NK-92 (cell line): ENCODE data around the gene AP5S1.
"Not testable (repeated sequence)": the region's sequence is repeated elsewhere in the genome, so short reads cannot be mapped to it uniquely, and the experiment has no call there.

Experiments
- DNase-seq: peaks from one replicate; lab custom pipeline; 2025; ENCODE audit not compliant: unreplicated experiment; lab: John Stamatoyannopoulos, UW

The AP5S1 gene

GRCh38 chr20:3789201-3789600 is 31.1 kb upstream of the AP5S1 start:
- DNase-seq, result not testable (repeated sequence)

GRCh38 chr20:3794168-3794567 is 26.2 kb upstream of the AP5S1 start:
- not testable (repeated sequence) for DNase-seq

- no peak for DNase-seq
Observed at GRCh38 chr20:3794701-3795420, 25.5 kb upstream of the AP5S1 start.

GRCh38 chr20:3795511-3796468 is 24.6 kb upstream of the AP5S1 start, which contains the start of gene CDC25B:
Gene CDC25B (plus strand): TSS chr20:3796310. CDS start chr20:3796532, 222 bp downstream.
- peak; percentile 64 for DNase-seq

DNA sequence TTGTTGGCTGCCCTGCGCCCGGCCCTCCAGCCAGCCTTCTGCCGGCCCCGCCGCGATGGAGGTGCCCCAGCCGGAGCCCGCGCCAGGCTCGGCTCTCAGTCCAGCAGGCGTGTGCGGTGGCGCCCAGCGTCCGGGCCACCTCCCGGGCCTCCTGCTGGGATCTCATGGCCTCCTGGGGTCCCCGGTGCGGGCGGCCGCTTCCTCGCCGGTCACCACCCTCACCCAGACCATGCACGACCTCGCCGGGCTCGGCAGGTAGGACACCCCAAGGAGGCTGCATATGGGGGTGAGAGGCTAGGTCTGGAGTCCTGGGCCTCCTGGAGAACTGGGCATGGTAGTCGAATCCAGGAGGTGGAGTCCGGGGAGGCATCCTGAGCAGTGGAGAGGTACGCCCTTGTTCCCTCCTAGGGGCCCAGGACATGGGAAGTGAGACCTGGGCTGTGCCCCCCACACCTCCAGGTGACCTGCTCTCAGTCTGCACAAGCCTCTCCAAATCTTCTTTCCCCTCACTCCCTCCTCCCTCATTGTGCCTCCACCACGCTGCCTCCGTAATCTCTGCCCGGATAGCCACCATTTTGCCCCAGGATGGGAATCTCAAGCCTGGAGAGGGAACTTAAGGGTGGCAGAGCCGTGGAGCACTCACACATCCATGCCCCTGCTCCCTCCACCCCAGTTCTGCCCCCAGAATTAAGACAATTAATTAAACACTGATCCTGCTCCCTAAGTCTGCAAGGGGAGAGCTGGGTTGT is 23.7 kb upstream of the AP5S1 start:
- DNase-seq, result no peak

GRCh38 chr20:3797226-3797545 is 23.2 kb upstream of the AP5S1 start:
- no peak for DNase-seq

DNA sequence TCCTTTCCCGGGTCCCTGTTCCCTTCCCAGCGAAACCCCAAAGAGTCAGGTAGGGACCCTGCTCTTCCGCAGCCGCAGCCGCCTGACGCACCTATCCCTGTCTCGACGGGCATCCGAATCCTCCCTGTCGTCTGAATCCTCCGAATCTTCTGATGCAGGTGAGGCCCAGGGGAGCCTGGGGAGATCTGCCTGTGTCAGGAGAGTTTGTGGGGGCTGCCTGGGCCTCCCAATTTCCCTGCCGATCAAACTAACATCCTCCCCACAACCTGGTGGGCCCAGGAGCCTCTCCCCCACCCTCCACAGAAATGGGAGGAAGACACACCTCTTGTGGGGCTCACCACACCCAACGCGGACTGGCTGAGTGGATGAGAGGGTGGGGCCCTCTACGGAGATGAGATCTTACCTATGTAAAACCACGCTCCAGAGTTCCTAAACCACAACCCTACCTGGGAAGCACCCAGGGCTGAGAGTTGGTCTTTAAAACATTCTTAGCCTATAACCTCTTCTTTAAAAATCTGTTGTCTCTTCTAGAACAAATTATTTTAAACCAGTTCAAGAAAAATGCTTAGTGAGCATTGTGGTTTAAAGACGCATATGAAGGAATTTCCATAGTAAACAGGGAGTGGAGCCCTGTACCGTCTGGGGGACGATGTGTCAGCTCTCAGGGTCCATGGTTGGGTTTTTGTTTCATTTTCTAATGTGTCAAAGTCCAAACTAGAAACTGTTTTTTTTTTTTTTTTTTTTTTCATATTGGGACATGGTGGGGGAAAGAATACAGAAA is 22.6 kb upstream of the AP5S1 start:
- no peak for DNase-seq

- no peak for DNase-seq
Observed at GRCh38 chr20:3798373-3798768, 22.0 kb upstream of the AP5S1 start.

DNA sequence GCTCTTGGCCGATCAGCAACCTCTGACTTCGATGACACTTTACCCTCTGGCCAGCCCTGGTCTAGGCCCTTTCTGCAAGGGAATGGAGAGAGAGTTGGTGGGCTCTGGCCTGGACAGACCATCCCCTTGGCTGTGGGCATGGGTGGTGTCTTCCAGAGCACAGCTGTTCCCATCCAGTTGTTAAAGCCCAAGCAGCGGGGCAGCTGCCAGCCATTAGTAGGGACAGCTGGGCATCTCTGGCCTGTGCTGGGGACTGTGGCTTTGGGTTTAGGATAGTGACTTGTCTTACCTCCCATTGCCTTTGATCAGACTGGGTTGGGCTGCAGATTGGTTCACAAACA is 21.5 kb upstream of the AP5S1 start:
- DNase-seq, result no peak

DNA sequence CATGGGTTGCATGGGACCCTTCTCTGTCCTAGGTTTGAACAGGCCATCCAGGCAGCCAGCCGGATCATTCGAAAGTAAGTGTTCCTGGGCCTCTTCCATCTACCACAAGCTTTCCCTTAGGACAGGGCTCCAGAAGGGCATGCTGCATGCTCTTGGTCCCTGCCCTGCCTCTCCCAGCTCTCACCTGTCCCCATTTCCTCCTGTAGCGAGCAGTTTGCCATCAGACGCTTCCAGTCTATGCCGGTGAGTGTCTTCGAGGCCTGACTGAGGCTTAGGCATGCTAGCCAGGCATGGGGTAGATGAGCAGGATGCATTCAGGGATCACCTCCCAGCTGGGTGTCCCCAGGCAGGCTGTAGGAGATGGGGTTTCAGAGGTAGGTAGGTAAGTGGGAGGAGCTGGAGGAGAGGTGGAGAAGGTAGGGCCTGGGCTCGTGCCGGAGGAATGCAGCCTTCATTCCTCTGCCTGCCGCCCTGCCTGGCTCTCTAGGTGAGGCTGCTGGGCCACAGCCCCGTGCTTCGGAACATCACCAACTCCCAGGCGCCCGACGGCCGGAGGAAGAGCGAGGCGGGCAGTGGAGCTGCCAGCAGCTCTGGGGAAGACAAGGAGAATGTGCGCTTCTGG is 20.0 kb upstream of the AP5S1 start:
- no peak for DNase-seq

GRCh38 chr20:3800878-3801260 is 19.5 kb upstream of the AP5S1 start:
- no peak for DNase-seq

DNA sequence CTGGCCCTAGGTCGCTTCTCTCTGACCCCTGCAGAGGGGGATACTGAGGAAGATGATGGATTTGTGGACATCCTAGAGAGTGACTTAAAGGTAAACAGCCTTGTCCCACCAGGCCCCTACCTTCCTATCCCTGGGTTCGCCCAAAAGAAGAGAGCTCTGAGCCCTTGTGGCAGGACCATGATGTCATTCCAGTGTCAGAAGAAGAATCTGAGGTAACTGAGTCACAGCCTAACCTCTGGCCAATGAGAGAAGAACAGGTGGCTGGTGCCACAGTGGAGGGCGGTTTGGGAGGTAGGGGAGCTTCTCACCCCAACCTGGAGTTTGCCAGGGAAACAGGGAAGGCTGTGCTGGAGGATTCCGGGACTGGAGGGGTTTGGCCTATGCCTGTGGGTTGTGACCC is 19.0 kb upstream of the AP5S1 start:
- DNase-seq, result no peak

DNA sequence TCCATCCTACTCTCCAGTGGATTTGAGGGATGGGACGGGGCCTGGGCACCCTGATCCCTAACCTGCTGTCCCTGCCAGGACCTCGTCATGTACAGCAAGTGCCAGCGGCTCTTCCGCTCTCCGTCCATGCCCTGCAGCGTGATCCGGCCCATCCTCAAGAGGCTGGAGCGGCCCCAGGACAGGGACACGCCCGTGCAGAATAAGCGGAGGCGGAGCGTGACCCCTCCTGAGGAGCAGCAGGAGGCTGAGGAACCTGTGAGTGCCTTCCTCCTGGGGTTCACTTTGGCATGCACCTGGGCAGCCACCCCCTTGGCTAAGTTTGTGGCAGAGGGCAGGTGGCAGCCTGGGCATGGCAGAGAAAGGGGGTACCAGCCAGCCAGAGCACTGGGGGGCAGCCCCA is 18.5 kb upstream of the AP5S1 start:
- no peak for DNase-seq

DNA sequence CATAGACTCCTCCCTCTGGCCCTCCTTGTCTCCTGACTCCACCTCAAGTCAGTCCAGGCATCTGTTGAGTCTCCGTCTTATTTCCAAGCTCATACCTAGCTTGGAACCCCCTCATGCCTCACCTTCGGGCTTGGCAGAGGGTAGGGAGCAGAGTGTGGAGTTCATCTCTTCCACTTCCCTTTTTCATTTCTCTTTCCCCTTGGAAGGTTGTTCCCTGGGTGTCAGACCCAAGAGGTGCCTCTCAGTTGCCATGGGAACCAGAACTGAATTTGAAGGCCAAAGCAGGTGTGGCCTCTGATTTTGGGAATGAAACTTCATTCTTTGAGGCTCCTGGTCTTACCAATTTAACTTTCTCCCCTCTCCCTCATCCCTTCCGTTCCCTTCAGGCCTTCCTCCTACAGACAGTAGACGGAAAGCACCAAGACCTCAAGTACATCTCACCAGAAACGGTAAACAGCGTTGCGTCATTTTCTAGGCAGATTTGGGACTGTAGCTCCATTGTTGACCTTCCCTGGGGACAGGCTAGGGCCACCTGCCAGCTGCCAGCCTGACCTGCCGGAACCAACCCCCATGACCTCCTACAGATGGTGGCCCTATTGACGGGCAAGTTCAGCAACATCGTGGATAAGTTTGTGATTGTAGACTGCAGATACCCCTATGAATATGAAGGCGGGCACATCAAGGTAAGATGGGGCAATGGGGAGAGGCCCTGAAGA is 17.7 kb upstream of the AP5S1 start:
- no peak for DNase-seq

GRCh38 chr20:3803289-3803688 is 17.1 kb upstream of the AP5S1 start:
- DNase-seq, result no peak

DNA sequence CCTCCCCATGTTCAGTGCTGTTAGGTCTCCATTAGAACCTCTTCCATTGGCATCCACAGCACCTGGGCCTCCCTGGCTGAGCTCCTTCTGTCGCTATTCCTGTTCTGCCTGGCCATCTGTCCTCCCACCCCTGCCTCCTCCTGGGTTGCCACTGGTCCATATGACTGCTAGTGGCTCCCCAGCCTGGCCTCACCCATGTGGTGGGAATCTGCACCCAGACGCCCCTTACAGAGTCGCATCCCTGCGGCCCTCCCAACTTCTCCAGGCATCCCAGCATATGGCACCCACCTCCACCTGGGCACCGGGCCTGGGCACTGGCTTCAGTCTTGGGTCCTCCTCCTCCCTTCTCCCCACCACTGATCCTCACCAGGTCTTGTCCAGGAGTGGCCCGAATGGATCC is 16.5 kb upstream of the AP5S1 start:
- no peak for DNase-seq

GRCh38 chr20:3804254-3804751 is 16.0 kb upstream of the AP5S1 start:
- DNase-seq, result no peak

DNA sequence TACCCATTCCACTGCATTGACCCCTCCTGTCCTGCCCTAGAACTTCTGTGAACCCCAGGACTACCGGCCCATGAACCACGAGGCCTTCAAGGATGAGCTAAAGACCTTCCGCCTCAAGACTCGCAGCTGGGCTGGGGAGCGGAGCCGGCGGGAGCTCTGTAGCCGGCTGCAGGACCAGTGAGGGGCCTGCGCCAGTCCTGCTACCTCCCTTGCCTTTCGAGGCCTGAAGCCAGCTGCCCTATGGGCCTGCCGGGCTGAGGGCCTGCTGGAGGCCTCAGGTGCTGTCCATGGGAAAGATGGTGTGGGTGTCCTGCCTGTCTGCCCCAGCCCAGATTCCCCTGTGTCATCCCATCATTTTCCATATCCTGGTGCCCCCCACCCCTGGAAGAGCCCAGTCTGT is 15.6 kb upstream of the AP5S1 start:
- DNase-seq, result no peak

GRCh38 chr20:3808544-3808943 is 11.8 kb upstream of the AP5S1 start:
- no peak for DNase-seq
